ENCODE data around the gene LRRC46. TPM values are rescaled to one million over a fixed set of nuclear protein-coding genes. Genes with fewer than 3 reads are reported as not detected.

LRRC46 gene
- total and polyA plus RNA-seq, 2 of the 13 experiments (the other 11 are each of a cell fraction or from before 2014, with no cell fraction given), result 0.09 TPM

GRCh38 chr17:47862621-47863440 lies 31.4 kb downstream of the LRRC46 start (continued):
- TF ChIP-seq, protein P1, sequence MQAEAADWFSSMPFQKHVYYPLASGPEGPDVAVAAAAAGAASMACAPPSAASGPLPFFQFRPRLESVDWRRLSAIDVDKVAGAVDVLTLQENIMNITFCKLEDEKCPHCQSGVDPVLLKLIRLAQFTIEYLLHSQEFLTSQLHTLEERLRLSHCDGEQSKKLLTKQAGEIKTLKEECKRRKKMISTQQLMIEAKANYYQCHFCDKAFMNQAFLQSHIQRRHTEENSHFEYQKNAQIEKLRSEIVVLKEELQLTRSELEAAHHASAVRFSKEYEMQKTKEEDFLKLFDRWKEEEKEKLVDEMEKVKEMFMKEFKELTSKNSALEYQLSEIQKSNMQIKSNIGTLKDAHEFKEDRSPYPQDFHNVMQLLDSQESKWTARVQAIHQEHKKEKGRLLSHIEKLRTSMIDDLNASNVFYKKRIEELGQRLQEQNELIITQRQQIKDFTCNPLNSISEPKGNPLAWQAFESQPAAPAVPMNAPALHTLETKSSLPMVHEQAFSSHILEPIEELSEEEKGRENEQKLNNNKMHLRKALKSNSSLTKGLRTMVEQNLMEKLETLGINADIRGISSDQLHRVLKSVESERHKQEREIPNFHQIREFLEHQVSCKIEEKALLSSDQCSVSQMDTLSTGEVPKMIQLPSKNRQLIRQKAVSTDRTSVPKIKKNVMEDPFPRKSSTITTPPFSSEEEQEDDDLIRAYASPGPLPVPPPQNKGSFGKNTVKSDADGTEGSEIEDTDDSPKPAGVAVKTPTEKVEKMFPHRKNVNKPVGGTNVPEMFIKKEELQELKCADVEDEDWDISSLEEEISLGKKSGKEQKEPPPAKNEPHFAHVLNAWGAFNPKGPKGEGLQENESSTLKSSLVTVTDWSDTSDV (CRISPR knock-in tag; IDR thresholded peaks at IDR 0.05), result no peak
- no peak for TF ChIP-seq ZNF816 (CRISPR knock-in tag; IDR thresholded peaks at IDR 0.05; ENCODE audit: borderline replicate concordance)
- no peak for TF ChIP-seq ZFP41 (CRISPR knock-in tag; IDR thresholded peaks at IDR 0.05; ENCODE audit: borderline replicate concordance)
- TF ChIP-seq ZNF275 (CRISPR knock-in tag; IDR thresholded peaks at IDR 0.05; ENCODE audit: borderline replicate concordance), result no peak
- 0 out of 2 replicates have a peak, but pooled peaks have one; percentile 12 for TF ChIP-seq ZNF687 (CRISPR knock-in tag; IDR thresholded peaks at IDR 0.05)
- no peak for TF ChIP-seq HNRNPL (IDR thresholded peaks at IDR 0.05; ENCODE audit: low read depth, low read length)
- no peak for TF ChIP-seq ADNP (CRISPR knock-in tag; IDR thresholded peaks at IDR 0.05)
- TF ChIP-seq NR1H2 (CRISPR knock-in tag; IDR thresholded peaks at IDR 0.05; ENCODE audit: borderline replicate concordance, low read depth), result no peak
- TF ChIP-seq POGK (CRISPR knock-in tag; conservative IDR thresholded peaks at IDR 0.05), result 0 out of 2 replicates have a peak, but pooled peaks have one; percentile 27
- TF ChIP-seq GMEB1 (CRISPR knock-in tag; IDR thresholded peaks at IDR 0.05; ENCODE audit: borderline replicate concordance), result no peak
- TF ChIP-seq, protein P2, sequence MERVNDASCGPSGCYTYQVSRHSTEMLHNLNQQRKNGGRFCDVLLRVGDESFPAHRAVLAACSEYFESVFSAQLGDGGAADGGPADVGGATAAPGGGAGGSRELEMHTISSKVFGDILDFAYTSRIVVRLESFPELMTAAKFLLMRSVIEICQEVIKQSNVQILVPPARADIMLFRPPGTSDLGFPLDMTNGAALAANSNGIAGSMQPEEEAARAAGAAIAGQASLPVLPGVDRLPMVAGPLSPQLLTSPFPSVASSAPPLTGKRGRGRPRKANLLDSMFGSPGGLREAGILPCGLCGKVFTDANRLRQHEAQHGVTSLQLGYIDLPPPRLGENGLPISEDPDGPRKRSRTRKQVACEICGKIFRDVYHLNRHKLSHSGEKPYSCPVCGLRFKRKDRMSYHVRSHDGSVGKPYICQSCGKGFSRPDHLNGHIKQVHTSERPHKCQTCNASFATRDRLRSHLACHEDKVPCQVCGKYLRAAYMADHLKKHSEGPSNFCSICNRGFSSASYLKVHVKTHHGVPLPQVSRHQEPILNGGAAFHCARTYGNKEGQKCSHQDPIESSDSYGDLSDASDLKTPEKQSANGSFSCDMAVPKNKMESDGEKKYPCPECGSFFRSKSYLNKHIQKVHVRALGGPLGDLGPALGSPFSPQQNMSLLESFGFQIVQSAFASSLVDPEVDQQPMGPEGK (CRISPR knock-in tag; IDR thresholded peaks at IDR 0.05), result no peak
- no peak for TF ChIP-seq NFYB (CRISPR knock-in tag; IDR thresholded peaks at IDR 0.05)
- TF ChIP-seq FOXP1 (IDR thresholded peaks at IDR 0.05), result no peak
- 0 out of 2 replicates have a peak, but pooled peaks have one; percentile 12 for TF ChIP-seq FOXP1 (CRISPR knock-in tag; IDR thresholded peaks at IDR 0.05)

Data from HepG2 (cell line).